GM11168 (cell line): ENCODE results near the gene BOLA2B.
"Not testable (repeated sequence)": the region's sequence is repeated elsewhere in the genome, so short reads cannot be mapped to it uniquely, and the experiment has no call there.

ENCODE experiments used
- in situ Hi-C: fragments of 300-500 bp; cut with MboI; formaldehyde crosslinking; loops from one replicate; pipeline ENCODE4 v1.12.0; 2022; ENCODE audit warnings: low sequenced_read_pairs; ENCODE audit not compliant: unreplicated experiment

Gene BOLA2B

DNA sequence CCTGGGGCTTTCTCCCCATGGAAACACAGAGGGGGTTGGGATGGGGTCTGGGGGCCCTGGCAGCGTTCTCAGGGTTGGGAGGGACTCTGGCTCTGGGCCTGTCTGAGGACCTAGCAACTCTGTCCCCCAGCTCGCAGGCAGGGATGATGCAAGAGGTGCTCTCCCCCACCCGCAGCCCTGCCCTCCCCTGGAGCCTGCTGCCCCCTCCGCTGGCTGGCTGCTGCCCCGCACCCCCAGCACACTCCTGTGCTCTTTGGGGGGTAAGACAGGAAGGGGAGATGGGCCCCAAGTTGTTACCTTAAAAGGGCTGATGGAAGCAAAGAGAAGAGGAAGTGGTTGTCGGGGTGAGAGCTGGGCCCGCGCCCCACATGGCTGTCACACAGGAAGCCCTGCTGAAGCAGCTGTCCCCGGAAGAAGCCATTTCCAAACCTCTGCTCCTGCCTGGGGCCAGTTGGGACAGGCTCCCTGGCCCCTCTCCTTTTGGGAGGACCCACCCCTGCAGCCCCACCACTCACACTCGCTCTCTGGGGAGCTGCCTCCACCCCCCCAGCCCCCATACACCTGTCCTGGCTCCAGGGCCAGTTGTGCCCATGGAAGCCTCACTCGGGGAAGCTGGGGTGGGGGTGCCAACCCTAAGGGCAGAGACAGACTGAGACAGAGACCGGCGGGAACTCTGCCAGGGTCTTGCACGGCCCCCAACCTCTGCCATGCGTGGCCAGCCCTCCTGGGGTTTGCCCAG, 7.6 kb downstream of the BOLA2B start:
- in situ Hi-C loops: loop anchor here (10.0 kb wide), 1 partner anchor 731 kb away; the partner anchor contains the start of genes BOLA2, SLX1B and SULT1A4

DNA sequence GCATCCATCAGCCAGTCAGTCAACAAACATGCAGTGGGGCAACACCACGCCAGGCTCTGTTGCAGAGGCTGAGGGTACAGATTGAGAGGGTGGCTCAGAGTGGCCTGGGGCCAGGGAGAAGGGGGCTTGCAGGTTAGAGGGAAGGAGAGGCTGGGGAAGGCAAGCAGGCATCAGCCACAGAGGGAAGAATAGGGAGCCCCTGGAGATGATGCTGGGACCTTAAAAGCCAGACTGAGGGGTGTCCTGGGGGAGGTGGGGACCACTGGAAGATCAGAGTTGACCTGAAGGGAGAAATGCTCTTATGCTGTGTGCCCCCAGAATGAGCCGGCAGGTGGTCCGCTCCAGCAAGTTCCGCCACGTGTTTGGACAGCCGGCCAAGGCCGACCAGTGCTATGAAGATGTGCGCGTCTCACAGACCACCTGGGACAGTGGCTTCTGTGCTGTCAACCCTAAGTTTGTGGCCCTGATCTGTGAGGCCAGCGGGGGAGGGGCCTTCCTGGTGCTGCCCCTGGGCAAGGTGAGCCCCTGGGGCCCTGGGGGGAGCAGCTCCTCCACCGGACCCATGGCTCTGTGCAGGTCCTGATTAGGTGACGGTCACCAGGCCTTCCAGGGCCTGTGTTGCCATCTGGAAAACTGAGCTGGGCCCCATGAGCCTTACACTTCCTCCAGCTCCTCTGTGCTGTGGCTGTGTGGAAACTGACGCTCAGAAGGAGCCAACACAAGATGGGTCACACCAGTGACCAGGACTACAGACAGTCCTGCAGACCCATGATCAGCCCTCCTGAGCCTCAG, 8.4 kb downstream of the BOLA2B start:
- in situ Hi-C loops: loop anchor here (10.0 kb wide), 1 partner anchor 730 kb away; the partner anchor contains the start of genes BOLA2, SLX1B and SULT1A4

DNA sequence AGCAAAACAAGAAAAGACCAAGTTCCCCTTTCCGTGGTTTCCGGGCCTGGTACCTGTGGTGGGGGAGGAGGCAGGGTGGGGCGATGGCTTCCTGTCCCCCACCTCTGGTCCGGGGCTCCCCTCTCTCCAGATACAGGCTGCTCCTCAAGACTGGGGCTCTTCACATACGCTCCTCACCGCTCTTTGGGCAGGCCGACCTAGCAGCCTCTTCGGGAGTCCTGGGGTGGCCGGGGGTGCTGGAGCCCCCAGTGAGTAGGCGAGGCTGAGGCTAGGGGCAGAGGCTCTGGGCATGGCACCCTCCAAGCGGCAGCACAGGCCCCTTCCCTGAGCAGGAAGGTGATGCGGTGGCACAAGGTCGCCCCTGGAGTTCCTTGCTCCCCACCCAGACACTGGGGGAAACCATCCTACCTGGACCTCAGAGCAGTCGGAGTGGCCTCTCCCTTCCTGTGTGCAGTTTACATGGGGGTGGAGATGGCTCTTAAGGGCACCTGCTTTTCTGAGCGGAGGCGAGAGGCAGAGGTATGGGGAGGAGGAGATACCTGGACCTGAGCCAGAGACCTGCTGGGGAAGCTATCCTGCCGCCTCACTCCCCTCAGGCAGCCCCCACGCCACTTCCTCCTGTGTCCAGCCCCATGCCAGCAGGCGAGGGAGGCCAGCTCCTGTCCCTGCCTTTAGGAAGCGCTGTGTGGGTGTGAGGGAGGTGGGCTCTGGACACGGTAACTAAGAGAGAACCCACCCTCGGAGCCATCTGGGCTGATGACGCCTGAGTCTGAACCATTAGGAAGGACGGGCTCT, 9.2 kb downstream of the BOLA2B start:
- in situ Hi-C loops: loop anchor here (10.0 kb wide), 1 partner anchor 729 kb away; the partner anchor contains the start of genes BOLA2, SLX1B and SULT1A4

DNA sequence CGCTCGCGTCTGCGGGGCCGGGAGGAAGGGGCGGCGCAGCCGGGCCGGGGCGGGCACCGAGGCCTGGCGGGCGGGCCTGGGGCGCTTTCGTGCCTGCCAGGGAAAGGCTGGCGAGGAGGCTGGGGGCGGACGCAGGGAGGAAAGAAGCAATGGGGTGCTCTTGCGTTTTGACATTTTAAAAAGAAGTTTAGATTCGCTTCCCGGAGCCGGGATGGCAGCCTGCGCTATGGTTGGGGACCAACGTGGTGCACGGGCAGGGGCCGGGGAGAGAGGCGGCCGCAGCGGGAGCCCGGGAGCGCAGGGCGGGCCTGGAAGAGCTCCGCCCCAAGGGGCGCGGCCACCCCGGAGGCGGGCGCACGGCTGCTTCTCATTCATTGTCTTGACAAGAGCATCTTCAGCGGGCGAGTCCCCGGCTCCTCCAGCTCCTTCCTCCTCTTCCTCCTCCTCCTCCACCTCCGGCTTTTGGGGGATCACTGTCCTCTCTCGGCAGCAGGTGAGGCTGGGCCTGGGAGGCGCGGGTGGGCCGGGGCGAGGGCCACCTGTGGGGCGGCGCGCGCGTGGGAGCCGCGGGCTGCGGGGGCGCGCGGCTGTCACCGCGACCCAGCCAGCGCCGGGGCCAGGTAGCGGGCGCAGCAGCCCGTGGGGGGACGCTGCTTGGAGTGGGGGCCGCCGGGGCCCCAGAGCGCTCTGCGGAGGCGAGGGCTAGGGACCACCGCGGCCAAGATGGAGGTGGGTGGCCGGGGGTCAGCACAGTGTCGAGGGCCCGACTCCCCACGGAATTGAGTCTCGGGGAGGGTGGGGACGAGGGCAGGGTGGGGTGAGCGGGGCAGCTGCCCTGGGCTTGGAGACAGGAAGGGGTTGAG, 10.0 kb downstream of the BOLA2B start, which contains the start of gene CORO1A:
CORO1A (plus strand) TSS at position 370 of the 863 bp plus-strand sequence. CDS start 1,608 bp downstream, outside the sequence.
- in situ Hi-C loops: loop anchor here (10.0 kb wide), 1 partner anchor 729 kb away; the partner anchor contains the start of genes BOLA2, SLX1B and SULT1A4

DNA sequence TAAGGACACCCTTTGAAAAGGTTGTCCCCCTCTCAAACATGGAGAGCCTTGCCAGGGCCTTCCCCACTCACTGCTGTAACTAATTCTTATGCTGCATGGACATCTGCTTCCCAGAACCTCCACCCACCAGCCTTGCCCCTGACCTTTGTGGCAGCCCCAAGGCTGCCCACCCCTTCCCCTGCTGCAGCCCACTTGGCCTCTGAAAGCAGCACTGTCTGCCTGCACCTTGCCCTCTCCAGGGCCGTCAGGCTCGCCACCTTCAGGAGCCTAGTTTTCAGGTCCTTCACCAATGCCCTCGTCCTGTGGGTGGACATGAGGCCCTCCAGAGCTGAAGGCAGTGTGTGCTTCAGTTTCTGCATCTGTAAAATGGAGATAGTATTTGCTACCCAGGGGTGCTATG, 12.7 kb downstream of the BOLA2B start:
- in situ Hi-C loops: loop anchor here (10.0 kb wide), 1 partner anchor 726 kb away; the partner anchor contains the start of genes BOLA2, SLX1B and SULT1A4

DNA sequence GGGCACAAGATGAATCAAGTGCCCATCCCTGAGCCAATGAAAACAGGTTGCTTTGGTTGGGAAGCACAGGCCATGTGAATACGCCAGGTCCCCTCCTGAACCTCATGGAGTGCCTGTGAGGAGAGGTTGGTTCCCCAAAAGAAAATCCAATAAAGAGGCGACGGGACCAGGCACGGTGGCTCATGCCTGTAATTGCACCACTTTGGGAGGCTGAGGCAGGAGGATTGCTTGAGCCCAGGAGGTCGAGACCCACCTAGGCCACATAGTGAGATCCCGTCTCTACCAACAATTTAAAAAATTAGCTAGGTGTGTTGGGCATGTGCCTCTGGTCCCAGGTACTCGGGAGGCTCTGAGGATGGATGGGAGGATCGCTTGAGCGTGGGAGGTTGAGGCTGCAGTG, 13.5 kb downstream of the BOLA2B start:
- in situ Hi-C loops: loop anchor here (10.0 kb wide), 1 partner anchor 725 kb away; the partner anchor contains the start of genes BOLA2, SLX1B and SULT1A4

DNA sequence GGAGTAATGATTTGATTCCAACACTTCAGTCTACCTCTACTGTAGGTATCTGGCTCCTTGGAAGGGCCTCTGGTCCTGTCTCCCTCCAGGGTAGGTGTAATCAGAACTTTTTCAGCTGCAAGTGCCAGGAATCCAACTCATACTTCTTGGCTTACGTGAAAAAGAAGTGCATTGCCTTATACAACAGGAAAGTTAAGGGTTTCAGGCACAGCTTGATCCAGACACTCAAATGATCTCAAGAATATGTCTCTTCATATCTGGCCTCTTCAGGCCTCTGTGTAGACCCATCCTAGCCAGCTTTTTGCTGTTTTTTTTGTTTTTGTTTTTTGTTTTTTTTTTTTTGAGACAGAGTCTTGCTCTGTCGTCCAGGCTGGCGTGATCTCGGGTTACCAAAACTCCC, 14.3 kb downstream of the BOLA2B start:
- in situ Hi-C loops: no loop called here

DNA sequence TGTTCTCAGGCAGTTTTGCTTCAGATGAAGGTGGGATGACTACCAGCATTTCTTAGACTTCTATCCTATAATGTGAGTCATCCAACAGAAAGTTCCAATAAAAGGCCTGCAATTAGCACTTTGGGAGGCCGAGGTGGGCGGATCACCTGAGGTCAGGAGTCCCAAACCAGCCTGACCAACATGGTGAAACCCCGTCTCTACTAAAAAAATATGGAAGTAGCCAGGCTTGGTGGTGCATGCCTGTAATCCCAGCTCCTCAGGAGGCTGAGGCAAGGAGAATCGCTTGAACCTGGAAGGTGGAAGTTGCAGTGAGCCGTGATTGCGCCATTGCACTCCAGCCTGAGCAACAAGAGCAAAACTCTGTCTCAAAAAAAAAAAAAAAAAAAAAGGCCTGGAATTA, 16.6 kb downstream of the BOLA2B start:
- in situ Hi-C loops: not testable (repeated sequence)

DNA sequence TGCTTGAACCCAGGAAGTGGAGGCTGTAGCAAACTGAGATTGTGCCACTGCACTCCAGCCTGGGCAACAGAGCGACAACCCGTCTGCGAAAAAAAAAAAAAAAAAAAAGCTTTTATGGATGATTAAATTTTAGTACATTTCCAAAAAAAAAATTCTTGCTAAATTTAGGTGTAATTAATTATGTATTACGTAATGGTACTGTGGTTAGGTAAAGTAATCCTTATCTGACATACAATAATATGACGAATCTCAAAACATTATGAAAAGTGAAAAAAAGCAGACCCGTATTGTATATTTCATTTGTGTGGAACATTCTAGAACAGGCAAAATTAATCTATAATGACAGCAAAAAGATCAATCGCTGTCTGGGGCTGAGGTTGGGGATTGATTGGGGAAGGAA, 20.4 kb downstream of the BOLA2B start:
- in situ Hi-C loops: no loop called here

DNA sequence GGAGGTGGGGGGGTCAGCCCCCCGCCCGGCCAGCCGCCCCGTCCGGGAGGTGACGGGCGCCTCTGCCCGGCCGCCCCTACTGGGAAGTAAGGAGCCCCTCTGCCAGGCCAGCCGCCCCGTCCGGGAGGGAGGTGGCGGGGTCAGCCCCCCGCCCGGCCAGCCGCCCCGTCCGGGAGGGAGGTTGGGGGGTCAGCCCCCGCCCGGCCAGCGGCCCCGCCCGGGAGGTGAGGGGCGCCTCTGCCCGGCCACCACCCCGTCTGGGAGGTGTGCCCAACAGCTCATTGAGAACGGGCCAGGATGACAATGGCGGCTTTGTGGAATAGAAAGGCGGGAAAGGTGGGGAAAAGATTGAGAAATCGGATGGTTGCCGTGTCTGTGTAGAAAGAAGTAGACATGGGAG, 23.3 kb downstream of the BOLA2B start:
- in situ Hi-C loops: not testable (repeated sequence)

DNA sequence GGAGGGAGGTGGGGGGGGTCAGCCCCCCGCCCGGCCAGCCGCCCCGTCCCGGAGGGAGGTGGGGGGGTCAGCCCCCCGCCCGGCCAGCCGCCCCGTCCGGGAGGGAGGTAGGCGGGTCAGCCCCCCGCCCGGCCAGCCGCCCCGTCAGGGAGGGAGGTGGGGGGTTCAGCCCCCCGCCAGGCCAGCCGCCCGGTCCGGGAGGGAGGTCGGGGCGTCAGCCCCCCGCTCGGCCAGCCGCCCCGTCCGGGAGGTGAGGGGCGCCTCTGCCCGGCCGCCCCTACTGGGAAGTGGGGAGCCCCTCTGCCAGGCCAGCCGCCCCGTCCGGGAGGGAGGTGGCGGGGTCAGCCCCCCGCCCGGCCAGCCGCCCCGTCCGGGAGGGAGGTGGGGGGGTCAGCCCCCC, 24.1 kb downstream of the BOLA2B start:
- in situ Hi-C loops: not testable (repeated sequence)

DNA sequence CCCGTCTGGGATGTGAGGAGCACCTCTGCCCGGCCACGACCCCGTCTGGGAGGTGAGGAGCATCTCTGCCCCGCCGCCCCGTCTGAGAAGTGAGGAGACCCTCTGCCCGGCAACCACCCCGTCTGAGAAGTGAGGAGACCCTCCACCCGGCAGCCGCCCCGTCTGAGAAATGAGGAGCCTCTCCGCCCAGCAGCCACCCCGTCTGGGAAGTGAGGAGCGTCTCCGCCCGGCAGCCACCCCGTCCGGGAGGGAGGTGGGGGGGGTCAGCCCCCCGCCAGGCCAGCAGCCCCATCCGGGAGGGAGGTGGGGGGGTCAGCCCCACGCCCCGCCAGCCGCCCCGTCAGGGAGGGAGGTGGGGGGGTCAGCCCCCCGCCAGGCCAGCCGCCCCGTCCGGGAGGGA, 24.7 kb downstream of the BOLA2B start:
- in situ Hi-C loops: not testable (repeated sequence)

DNA sequence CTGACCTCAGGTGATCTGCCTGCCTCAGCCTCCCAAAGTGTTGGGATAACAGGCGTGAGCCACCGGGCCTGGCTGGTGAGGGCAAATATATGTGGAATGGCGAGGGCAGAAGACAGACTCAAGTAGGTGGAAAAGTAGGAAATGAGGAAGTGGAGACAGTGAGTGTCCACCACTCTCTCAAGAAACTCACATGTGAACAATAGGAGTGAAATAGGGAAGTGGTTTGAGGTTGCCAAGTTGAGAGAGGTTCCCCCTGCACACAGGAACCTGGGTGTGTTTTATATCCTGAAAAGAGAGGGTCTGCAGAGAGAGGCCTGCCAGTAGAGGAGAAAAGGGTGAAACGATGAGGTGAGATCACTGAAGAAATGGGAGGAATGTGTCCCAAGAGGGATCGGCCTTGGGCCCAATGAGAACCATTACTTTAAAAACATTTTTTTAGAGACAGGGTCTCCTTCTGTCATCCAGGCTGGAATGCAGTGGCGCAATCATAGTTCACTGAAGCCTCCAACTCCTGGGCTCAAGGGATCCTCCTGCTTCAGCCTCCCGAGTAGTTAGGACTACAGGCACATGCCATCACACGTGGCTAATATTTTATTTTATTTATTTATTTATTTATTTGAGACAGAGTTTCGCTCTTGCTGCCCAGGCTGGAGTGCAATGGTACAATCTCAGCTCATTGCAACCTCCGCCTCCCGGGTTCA, 27.1 kb downstream of the BOLA2B start:
- in situ Hi-C loops: no loop called here

DNA sequence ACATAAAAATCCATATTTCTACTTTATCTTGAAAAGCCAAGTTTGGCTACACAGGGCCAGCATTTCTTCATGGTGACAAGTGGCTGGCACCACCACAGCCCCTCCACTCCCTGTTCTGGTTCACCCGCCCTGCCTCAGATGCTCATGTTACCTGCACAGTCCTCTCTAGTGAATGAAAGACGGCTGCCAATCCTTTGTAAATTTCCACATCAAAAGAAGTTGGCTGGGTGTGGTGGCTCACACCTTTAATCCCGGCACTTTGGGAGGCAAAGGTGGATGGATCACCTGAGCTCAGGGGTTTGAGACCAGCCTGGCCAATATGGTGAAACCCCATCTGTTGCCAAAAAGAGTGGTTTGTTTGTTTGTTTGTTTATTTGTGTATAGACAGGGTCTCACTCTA, 29.9 kb downstream of the BOLA2B start:
- in situ Hi-C loops: no loop called here

DNA sequence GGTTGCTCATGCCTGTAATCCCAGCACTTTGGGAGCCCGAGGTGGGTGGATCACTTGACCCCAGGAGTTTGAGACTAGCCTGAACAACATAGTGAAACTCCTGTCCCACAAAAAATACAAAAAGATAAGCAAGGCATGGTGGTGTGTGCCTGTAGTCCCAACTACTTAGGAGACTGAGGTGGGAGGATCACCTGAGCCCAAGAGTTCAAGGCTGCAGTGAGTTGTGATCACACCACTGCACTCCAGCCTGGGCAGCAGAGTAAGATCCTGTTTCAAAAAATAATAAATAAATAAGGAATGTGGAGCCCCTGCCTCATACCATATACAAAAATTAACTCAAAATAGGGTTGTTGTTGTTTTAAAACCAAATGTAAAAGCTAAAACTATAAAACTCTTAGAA, 36.3 kb downstream of the BOLA2B start:
- in situ Hi-C loops: no loop called here

DNA sequence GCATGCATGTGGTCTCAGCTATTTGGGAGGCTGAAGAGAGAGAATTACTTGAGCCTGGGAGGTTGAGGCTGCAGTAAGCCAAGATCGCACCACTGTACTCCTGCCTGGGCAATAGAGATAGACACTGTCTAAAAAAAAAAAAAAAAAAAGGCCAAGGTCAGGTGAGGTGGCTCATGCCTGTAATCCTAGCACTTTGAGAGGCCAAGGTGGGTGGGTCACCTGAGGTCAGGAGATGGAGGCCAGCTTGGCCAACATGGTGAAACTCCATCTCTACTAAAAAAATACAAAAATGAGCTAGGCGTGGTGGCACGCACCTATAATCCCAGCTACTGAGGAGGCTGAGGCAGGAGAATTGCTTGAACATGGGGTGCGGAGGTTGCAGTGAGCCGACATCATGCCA, 38.3 kb downstream of the BOLA2B start:
- in situ Hi-C loops: no loop called here

DNA sequence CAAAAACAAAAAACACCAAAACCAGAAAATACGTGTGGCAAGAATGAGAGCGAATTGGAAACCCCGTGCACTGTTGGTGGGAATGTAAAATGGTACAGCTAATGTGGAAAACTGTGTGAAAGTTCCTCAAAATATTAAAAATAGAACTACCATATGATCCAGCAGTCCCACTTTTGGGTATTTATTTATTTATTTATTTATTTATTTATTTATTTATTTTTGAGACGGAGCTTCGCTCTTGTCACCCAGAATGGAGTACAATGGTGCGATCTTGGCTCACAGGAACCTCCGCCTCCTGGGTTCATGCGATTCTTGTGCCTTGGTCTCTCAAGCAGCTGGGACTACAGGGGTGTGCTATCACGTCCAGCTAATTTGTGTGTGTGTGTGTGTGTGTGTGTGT, 40.9 kb downstream of the BOLA2B start:
- in situ Hi-C loops: no loop called here

DNA sequence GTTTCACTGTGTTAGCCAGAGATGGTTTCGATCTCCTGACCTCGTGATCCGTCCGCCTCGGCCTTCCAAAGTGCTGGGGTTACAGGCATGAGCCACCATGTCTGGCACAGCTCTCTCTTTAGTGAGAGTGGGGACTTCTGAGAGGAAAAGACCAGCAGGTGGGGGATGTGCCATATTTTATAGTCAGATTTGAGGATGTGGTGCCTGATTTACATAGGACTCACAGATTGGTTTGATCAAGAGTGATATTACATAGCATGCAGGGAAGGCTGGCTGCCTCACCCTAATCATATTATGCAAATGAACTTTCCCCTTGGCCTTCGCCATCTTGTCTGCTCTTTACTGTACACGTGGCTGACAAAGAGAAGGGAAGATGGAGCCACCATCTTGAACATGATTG, 42.4 kb downstream of the BOLA2B start:
- in situ Hi-C loops: no loop called here
